PFSK-1 (cell line): ENCODE data around the gene NEIL1.
A peak's percentile ranks its signal among the peaks of the same experiment; 100 is the strongest.

Experiments used
- POLR2AphosphoS5 ChIP-seq: IDR thresholded peaks from 2 replicates; pipeline ENCODE4 v1.6.1; 2012; ENCODE audit warnings: low read depth, mild to moderate bottlenecking, control low read depth, low read length, moderate library complexity
- SIN3A ChIP-seq: IDR thresholded peaks from 2 replicates; pipeline ENCODE4 v1.6.1; 2012; ENCODE audit warnings: mild to moderate bottlenecking, low read length, moderate library complexity, borderline replicate concordance; ENCODE audit not compliant: insufficient read depth
- TAF1 ChIP-seq: IDR thresholded peaks from 2 replicates; pipeline ENCODE4 v1.6.1; 2012; ENCODE audit warnings: low read length, control low read depth, borderline replicate concordance; ENCODE audit not compliant: insufficient read depth

DNA sequence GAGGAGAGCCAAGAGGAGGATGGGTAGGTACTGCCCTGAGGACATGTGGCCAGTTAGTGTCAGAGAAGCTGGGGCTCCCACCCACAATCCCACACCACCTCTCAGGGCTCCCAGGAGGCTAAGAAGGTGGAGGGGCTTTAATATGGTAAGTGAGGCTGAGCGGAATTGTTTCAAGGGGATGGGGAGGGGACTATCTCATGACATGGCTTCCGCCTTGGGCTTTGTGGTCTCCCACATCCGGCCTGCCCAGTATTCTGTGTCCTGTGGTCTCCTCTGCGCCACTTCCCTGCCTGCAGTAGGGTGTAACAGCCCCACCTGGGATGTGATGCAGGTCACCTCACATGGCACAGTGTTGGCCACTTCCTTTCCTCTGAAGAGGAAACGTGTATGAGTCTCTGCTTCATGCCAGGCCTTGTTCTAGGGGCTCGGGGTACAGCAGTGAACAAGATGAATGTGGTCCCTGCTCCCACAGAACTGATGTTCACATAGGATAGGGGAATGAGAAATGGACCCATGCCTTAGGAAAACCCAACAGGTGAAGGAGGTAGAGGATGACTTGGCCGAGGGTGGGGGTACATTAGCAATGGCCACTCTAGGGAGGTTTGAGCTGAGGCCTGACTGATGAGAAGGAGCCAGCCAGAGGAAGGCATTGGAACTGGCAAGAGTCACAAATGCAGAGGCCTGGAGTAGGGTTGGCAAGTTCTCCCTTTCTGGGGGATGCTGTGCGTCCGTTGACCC is 3.2 kb downstream of the NEIL1 start:
- TF ChIP-seq POLR2AphosphoS5 (peak; percentile 56; the same call in 1 of the 2 replicates), TAF1 (no peak), SIN3A (no peak)
